GM18907 (cell line): ENCODE measurements around the gene OPN4.
"Not testable (repeated sequence)": the region's sequence is repeated elsewhere in the genome, so short reads cannot be mapped to it uniquely, and the experiment has no call there.

ENCODE experiments used
- ATAC-seq: cut with Tn5 transposase; IDR thresholded peaks from one replicate; pipeline ENCODE4 v1.9.1; 2021; ENCODE audit warnings: mild to moderate bottlenecking, moderate library complexity; ENCODE audit not compliant: unreplicated experiment

The OPN4 gene, protein sequence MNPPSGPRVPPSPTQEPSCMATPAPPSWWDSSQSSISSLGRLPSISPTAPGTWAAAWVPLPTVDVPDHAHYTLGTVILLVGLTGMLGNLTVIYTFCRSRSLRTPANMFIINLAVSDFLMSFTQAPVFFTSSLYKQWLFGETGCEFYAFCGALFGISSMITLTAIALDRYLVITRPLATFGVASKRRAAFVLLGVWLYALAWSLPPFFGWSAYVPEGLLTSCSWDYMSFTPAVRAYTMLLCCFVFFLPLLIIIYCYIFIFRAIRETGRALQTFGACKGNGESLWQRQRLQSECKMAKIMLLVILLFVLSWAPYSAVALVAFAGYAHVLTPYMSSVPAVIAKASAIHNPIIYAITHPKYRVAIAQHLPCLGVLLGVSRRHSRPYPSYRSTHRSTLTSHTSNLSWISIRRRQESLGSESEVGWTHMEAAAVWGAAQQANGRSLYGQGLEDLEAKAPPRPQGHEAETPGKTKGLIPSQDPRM

DNA sequence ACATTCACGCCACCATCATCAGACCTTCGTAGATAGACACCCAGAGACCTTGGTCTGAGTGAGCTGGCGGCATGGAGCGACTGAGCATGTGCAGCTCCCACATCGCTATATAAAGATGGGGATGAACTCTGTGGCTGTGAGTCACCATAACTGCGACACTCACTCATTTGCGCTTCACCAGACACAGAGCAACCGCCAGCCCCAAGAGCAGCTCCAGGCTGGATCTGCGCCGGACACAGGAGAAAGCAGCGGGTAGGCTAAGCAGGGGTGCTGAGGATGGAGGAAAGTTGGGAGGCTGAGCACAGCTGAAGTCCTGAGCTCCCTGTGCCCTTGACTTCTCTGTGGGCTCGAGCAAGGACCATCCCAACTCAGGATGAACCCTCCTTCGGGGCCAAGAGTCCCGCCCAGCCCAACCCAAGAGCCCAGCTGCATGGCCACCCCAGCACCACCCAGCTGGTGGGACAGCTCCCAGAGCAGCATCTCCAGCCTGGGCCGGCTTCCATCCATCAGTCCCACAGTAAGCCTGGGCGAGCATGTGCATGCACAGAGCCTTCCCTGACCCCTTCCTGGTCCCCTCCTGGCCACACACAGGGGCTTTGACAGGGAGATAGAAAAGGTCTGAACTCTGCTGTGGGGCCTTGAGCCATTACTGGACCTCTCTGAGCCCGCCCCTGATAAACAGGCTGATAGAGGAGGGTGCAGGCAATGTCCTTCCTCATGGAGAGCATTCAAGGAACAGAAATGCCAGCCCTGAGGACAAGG lies at the start of gene OPN4:
TSS of gene OPN4 (plus strand) at position 137 of the 762 bp plus-strand sequence. CDS start at position 374, 237 bp downstream.
- ATAC-seq, result no peak

DNA sequence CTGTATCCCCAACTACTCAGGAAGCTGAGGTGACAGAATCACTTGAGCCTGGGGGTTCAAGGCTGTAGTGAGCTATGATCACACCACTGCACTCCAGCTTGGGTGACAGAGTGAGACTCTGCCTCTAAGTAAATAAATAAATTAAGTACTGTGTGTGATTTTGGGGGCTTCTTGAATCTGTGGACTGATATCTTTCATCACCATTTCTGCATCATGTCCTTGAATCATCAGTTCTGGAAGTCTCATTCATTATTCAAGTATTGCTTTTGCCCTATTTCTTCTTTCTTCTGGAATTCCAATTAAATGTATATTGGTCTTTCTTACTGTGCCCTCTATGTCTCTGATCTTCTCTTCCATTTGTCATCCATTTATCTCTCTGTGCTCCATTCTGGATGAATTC lies 46.7 kb upstream of the OPN4 start:
- no peak for ATAC-seq

DNA sequence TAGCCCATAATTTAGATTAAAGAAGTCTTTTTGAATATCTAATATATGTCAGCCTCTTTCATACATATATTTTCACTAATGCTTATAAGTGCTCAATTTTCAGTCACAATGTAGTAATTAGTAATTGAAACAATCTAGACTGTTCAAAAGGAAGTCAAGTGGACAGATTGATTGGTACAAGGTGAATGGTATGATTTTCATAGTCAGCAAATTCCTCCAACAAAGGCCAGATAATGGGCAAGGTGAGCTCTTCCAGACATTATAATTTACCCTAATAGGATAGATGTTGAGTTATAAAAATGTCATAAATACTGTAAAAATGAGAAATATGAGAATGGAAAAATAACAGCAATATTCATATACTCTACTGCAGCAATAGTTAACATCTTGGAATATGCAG lies 44.4 kb upstream of the OPN4 start:
- ATAC-seq, result no peak

DNA sequence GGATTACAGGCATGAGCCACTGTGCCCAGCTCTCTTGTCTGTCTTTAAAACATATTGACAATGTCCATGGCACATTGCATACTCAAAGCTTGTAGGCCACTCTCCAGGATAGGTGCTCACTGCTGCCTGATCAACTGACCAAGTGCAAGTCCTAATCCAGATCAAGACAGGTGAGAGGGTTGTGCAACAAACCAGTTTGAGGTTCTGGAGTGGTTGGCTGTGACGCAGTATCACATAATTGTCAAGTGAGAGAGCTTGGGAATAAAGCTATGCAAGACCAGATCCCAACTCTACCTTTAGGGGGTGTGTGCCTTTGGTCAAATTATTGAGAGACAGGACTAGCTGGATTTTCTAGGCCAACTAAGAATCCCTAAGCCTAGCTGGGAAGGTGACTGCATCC lies 43.0 kb upstream of the OPN4 start:
- ATAC-seq, result no peak

DNA sequence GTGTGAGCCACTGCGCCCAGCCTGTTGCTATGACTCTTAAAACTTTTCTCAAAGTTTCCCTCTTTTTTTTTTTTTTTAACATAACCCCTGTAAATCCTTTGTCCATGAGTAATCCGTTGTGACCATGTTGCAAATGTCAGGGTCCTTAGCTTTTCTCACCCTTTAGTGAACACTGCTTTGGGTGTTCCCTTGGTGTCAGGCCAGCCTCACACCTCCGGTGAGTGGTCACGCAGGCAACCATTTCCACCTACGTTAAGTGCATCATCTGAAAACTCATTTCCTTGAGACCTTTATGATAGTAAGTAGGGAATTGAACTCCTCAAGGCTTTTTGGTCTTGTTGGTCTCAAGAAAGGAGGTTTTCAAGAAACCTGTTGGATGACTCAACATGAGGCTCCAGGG lies 41.3 kb upstream of the OPN4 start:
- ATAC-seq, result no peak

DNA sequence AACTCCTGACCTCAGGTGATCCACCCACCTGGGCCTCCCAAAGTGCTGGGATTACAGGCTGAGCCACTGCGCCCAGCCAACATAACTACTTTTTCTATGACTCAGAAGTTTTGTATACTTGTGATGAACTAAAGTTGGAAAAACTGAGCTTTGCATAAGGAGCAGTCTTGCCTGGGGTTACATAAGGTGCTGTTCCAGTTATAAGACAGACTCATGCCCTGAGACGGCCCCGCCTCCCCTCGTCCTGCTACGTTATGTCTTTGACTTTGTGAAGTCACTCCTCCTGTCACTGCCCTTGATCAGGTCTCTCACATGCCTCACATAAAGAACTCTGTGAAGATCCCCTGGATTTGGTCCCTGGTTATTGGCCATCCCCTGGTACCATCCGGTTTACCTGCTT lies 40.4 kb upstream of the OPN4 start:
- ATAC-seq, result no peak

DNA sequence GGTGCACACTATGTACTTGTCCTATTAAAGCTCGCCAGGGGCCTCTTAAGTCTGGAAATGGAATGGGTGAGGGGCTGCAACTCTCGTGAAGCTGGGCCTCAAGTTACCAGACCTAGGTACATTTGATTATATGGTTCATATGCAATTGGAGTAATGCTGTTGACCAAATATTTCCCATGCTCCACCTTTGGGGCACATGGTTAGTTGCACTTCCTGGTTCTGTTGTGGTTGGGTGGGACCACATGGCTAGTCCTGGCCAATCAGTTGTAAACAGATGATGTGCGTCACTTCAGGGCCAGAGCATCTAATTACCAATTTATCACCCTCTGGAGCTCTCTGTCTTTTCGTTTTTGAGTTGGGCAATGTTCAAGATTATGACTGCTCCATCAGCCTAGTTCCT lies 39.5 kb upstream of the OPN4 start:
- ATAC-seq, result no peak

DNA sequence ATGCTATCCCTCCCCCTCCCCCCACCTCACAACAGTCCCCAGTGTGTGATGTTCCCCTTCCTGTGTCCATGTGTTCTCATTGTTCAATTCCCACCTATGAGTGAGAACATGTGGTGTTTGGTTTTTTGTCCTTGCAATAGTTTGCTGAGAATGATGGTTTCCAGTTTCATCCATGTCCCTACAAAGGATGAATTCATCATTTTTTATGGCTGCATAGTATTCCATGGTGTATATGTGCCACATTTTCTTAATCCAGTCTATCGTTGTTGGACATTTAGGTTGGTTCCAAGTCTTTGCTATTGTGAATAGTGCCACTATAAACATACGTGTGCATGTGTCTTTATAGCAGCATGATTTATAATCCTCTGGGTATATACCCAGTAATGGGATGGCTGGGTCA lies 37.1 kb upstream of the OPN4 start:
- not testable (repeated sequence) for ATAC-seq

DNA sequence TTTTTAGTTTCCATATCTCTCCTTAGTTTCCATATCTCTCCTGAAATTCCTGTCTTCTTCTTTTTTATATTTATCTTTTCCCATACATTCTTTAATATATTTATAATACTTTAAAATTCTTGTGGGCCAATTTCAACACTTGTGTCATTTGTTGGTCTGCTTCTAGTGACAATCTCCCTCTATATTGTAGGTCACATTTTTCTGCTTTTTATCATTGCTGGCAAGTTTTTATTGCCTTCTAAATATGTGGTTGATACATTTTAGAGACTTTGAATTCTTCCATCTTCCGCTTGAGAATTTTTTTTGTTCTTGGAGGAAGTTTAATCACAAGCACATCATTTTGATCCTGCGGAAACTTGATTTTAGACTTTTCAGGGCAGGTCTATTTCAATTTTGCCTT lies 26.0 kb upstream of the OPN4 start:
- no peak for ATAC-seq

DNA sequence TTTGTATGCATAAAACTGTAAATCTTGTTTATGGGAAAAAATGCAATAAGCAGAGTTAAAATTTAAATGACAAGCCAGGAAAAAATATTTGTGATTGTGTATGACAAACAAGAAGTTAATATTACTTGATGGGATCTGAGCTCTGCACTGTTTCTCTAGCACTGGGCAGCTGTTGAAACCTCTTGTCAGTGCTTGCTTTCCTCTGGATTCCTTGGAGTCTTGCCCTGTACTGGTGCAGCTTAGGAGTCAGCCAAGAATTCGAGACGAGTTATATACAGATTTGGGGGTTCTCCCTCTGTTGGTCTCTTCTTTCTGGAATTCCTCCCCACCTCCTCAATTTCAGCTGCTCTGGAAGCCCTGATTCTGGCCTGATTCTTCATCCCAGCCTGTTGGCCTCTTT lies 24.3 kb upstream of the OPN4 start:
- ATAC-seq, result no peak

DNA sequence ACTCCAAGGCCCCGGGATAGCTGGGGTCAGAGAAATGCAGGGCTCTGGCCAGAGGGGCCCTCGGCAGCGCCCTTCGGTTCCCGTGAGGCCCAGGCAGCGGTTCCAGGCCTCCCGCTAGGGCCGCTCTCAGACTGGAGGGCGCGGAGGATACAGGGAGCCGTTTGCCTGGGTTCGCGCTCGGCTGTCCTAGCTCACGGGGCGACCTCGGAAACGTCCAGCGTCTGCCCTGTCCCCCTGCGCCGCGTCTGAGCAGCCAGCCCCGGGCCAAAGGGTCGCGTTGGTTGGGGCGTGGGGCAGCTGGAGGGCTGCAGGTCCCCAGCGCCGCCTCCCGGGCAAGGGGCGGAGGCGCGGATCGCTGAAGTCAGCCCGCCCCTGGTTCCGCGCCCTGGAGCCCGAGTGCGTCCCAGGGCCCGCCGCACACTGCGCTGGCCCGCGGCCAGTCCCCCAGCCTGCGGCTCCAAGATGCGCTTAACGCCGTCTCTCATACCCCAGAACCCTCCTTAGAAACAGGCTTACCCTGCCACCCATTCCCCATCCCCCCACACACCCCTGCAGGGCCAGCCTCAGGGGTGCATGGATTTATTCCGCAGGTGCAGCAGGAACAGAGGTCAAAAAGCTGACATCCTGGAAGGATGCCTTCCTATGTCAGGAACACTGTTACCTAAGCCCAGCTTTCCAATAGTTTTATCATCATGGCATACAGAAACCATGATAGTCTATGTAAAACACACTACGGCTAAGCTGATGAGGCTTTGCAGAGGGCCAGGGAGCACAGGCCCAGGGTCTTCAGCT lies 22.1 kb upstream of the OPN4 start:
- no peak for ATAC-seq

DNA sequence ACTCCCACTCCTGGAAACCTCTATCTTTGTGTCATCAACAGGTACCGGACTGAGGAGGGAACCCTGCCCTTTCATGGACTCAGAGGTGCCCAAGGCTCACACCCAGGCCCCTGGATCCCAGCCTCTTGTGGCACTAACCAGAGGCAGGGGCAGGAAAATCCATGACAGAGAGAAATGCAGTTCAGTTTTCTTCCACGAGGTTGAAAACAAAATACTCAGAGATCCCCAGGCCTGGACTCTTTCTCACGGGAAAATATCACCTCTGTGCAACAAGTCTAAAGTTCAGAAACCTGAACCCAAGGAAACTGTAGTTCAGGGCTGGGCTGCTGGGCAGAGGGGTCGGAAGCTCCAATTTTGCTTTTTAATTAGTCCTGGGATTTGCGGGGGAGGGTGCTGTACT lies 21.4 kb upstream of the OPN4 start:
- no peak for ATAC-seq

DNA sequence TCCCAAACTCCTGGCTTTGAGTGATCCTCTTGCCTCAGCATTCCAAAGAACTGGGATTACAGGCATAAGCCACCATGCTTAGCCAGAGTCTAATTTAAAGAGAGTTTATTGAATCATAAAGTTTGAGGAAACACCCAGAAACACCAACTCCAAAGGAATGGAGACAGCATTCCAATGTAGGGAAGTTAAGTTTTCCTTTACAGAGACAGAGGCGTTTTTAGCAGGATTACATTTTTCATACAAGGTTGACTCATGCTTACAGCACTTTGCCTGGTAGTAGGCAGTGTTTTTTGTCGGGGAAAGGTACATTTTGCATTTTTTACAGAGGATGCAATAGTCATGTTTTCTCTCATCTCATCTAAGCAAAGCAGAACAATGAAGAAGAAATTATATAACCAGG lies 18.9 kb upstream of the OPN4 start:
- ATAC-seq, result no peak

DNA sequence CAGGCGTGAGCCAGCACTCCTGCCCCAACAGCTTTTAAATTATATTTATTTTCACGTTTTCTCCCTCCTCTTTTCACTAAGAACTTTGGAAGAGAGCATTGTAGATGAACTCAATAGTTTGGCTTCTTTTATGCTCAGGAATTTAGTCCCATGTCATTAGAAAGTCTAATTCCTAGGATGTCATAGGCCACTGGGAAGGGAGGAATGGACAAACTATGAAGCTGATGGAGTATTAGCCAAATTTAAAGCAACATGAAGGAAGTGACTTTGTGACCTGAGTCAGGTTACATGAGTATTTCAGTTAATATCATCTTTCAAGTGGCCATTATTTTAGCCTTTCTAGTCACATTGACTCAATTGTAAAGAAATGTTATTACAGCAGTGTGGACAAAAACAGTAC lies 18.0 kb upstream of the OPN4 start:
- no peak for ATAC-seq

DNA sequence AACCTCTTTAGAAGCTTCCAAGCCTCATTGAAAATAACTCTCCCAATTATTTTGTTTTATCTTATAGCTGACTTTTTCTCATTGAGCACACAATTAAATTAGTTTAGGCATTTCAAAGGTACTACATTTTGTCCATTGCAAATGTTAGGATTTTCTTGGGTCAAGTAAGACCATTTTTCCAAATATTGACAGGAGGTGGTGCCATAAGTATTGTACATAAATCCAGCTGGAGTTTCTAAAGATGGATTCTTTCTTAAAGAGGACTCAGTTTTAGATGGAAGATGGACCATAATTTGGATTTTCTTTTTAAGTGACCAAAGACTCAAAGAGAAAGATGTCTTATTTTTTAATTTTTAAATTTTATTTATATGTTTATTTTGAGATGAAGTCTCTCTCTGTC lies 12.3 kb upstream of the OPN4 start:
- no peak for ATAC-seq

DNA sequence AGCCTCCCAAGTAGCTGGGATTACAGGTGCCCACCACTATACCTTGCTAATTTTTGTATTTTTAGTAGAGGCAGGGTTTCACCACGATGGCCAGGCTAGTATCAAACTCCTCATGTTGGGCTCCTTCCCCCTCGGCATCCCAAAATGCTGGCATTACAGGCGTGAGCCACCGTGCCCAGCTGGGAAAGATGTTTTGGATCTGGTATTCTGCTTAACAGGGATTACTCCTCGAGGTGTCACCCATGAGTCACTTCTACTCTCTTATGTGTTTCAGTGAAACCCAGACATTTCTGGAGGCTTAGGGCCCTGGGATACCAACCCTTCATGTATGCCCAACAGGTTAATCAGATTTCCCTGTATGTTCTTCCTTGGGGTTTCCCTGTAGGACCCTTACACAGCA lies 11.8 kb upstream of the OPN4 start:
- ATAC-seq, result no peak

DNA sequence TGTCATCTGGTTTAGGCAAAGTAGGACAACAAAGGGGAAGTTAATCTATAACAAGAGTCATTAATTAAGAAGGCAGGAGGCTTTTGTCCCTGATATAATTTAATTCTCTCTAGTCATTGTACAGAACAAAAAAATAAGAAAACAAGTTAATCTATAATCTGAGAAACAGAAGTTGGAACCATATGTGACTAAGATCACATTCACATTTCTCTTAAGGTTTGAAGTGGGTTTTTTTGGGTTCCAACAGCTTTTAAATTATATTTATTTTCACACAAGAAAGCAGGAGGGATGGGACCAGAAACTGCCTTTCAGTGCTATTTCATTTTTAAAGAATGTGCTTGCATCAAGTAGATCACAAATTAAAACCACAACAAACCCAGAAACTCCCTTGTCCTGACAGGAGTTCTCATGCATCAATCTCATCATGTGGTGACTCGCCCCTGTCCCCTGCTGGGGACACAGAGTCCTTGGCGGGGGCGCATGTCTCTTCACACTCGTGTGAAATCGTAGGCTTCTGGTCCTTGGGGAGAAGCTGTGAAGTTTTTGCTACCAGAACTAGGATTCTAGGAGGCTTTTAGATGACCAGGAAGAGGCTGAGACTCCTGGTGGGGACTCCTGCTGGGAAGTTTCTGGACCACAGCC lies 10.1 kb upstream of the OPN4 start:
- ATAC-seq, result peak; percentile 64

DNA sequence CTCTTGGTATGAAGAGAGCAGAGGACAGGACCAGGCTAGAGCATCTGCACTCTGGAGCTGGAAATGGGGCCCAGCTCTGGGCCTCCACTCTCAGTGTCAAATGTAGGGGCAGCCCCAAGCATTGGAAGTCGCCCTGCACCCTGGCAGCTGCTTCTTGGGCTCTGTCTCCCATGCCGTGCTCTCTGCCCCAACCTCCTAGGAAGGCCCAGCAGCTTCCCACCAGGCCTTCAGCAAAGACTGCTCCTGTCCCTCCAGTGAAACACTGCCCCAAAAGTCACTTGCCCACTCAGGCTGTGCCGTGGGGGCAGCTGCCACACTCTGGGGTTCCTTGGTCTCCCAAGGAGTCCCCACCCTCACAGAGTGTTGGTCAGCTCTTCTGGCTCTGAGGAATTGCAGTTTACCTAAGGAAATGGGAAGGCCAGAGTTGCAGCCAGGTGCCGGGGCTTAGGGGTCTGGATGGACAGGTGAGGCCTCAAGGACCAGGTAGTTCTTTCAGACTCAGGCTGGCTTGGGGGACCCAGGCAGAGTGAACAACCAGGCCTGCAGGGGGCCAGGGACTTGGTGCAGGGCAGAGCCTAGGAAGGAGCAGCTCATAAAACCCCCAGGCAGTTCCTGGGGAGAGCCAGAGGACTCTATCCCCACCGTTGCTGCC lies 9.4 kb upstream of the OPN4 start:
- ATAC-seq, result peak; percentile 19

DNA sequence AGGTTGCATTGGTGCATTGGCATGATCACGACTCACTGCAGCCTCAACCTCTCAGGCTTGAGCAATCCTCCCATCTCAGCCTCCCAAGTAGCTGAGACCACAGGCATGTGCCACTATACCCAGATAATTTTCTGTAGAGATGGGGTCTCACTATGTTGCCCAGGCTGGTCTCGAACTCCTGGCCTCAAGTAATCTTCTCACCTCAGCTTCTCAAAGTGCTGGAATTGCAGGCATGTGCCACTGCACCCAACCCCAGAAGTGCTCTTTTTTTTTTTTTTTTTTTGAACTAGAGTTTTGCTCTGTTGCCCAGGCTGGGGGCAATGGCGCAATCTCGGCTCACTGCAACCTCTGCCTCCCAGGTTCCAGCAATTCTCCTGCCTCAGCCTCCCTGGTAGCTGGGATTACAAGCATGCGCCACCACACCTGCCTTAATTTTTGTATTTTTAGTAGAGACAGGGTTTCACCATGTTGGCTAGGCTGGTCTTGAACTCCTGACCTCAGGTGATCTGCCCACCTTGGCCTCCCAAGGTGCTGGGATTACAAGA lies 8.7 kb upstream of the OPN4 start:
- not testable (repeated sequence) for ATAC-seq

DNA sequence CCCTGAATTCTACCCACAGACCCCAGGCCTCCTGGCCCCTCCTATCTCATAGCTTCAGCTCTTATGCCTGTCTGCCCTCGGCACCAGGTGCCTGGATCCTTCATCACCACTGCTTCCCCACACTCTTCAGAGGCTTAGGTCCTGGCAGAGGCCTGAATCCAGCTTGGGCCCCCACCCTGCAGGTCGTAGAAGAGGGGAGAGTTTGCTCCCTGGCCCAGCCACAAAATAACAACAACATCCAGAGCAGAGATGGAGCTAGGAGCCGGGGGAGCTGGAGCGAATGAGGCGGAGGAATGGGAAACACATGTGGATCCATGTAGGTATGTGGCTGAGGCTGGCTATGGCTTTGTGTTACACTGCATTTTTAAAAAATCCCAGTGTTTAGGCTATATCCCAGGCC lies 7.8 kb upstream of the OPN4 start:
- ATAC-seq, result no peak
